ENCODE measurements around the gene PZP.

The PZP gene

GRCh38 chr12:9101018-9101687, 107.0 kb downstream of the PZP start:
- no peak overlapping the region for H3K4me3 ChIP-seq (ENCODE audit: low read depth, low read length)
- no peak for TF ChIP-seq CTCF (IDR thresholded peaks at IDR 0.05; ENCODE audit: low read depth, low read length)
- in situ Hi-C loops (cut with HindIII; ENCODE audit: low sequenced_read_pairs) = no loop called here
- DNase-seq (ENCODE audit: low read depth, low spot score) = no peak

DNA sequence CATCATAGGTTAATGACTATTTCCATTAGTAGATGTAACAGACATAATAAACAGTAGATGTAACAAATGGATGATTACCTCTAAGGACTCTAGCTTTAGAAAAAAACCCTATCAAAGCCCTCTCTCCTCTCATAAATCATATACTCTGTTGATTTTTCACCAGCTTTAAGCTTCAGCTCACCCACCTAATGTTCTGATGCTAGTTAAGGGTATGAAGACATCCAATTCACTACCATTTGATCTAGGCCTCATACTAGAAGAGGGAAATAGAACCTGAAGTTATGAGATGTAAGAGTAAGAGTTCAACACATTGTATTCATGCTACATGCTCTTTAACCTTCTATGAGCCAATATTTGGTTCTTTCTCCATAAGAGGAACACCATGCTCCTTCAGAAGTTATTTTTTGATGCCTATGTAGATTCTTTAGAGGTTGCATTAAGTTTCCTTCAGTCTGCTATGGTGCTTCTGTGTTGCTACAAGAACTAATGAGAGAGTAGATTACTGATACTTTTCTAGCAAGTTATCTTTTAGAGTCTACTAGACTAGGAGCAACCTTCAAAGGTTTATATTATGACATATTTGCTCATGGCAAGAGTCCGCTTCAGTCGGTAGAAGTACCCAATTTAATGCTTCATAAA, 108.5 kb downstream of the PZP start:
- no peak overlapping the region for H3K4me3 ChIP-seq (ENCODE audit: low read depth, low read length)
- TF ChIP-seq CTCF (IDR thresholded peaks at IDR 0.05; ENCODE audit: low read depth, low read length) = no peak
- in situ Hi-C loops (cut with HindIII; ENCODE audit: low sequenced_read_pairs) = no loop called here
- DNase-seq (ENCODE audit: low read depth, low spot score) = no peak

Measured in astrocyte of the spinal cord (primary cell).